LNCAP (cell line): ENCODE results near the gene TRMT5.

Experiments
- CTCF ChIP-seq: fragments of 450-650 bp; IDR thresholded peaks from 2 replicates; pipeline ENCODE4 v1.5.1; 2017; ENCODE audit warnings: mild to moderate bottlenecking

TRMT5 gene

GRCh38 chr14:60998617-60999016, 17.7 kb upstream of the TRMT5 start:
- TF ChIP-seq CTCF = no peak

- TF ChIP-seq CTCF = no peak
Observed at GRCh38 chr14:60989599-60989998, 8.7 kb upstream of the TRMT5 start.

GRCh38 chr14:60986500-60986899, 5.6 kb upstream of the TRMT5 start:
- no peak for TF ChIP-seq CTCF

GRCh38 chr14:60984196-60984595, 3.3 kb upstream of the TRMT5 start:
- TF ChIP-seq CTCF = no peak

- TF ChIP-seq CTCF = no peak
Observed at GRCh38 chr14:60981633-60982455, 965 bp upstream of the TRMT5 start.

- TF ChIP-seq CTCF = no peak
Observed at GRCh38 chr14:60977847-60978246, 3.0 kb downstream of the TRMT5 start.

GRCh38 chr14:60975551-60975950, 5.3 kb downstream of the TRMT5 start:
- no peak for TF ChIP-seq CTCF
